Measurements from ENCODE around the gene SYK. TPM values are rescaled to one million over a fixed set of nuclear protein-coding genes. Genes with fewer than 3 reads are reported as not detected.
A peak's percentile ranks its signal among the peaks of the same experiment; 100 is the strongest.

SYK gene
- total RNA-seq, 1 donor from 2014 or later = 13.0 TPM

- Mint-ChIP-seq H3K4me3 (no peak overlapping the region), H3K36me3 (no peaks in the 10 kb centered on the region), H3K27me3 (no peaks in the 10 kb centered on the region), H3K27ac (no peak overlapping the region), H3K9me3 (peaks cover 8% of the 10 kb centered on the region), H3K4me1 (ENCODE audit: unreplicated experiment) (peaks cover 13% of the 10 kb centered on the region)
- no peak for TF ChIP-seq CTCF (conservative IDR thresholded peaks at IDR 0.05)
- no peak for DNase-seq (ENCODE audit: extremely low spot score, unreplicated experiment)
Measured at GRCh38 chr9:90939351-90939750, 137.7 kb downstream of the SYK start.

GRCh38 chr9:90940280-90940679 is 138.7 kb downstream of the SYK start:
- no peak overlapping the region for H3K27ac Mint-ChIP-seq
- no peak for DNase-seq (ENCODE audit: extremely low spot score, unreplicated experiment)
- no peak for TF ChIP-seq CTCF (conservative IDR thresholded peaks at IDR 0.05)
- H3K4me1 Mint-ChIP-seq (ENCODE audit: unreplicated experiment) = peaks cover 6% of the 10 kb centered on the region
- no peaks in the 10 kb centered on the region for H3K36me3 Mint-ChIP-seq
- H3K27me3 Mint-ChIP-seq = no peaks in the 10 kb centered on the region
- H3K4me3 Mint-ChIP-seq = no peak overlapping the region
- H3K9me3 Mint-ChIP-seq = peaks cover 8% of the 10 kb centered on the region

GRCh38 chr9:90941661-90942060 is 140.0 kb downstream of the SYK start:
- Mint-ChIP-seq H3K9me3 (peaks cover 8% of the 10 kb centered on the region), H3K4me3 (no peak overlapping the region)

GRCh38 chr9:90942555-90942954 is 140.9 kb downstream of the SYK start:
- H3K4me3 Mint-ChIP-seq = no peak overlapping the region
- peak overlapping the region; percentile 72 for H3K27ac Mint-ChIP-seq

More at GRCh38 chr9:90941661-90942060, 140.0 kb downstream of the SYK start:
- Mint-ChIP-seq H3K27me3 (no peaks in the 10 kb centered on the region), H3K4me1 (ENCODE audit: unreplicated experiment) (peaks cover 6% of the 10 kb centered on the region), H3K27ac (no peak overlapping the region), H3K36me3 (no peaks in the 10 kb centered on the region)
- no peak for DNase-seq (ENCODE audit: extremely low spot score, unreplicated experiment)
- TF ChIP-seq CTCF (conservative IDR thresholded peaks at IDR 0.05) = no peak

GRCh38 chr9:90943341-90943740 is 141.7 kb downstream of the SYK start:
- peaks cover 14% of the 10 kb centered on the region for H3K4me1 Mint-ChIP-seq (ENCODE audit: unreplicated experiment)
- H3K27me3 Mint-ChIP-seq = no peaks in the 10 kb centered on the region
- no peak for DNase-seq (ENCODE audit: extremely low spot score, unreplicated experiment)
- H3K9me3 Mint-ChIP-seq = peaks cover 8% of the 10 kb centered on the region
- no peak overlapping the region for H3K4me3 Mint-ChIP-seq
- H3K36me3 Mint-ChIP-seq = no peaks in the 10 kb centered on the region
- no peak for TF ChIP-seq CTCF (conservative IDR thresholded peaks at IDR 0.05)
- peak overlapping the region; percentile 72 for H3K27ac Mint-ChIP-seq

More at GRCh38 chr9:90942555-90942954, 140.9 kb downstream of the SYK start:
- H3K36me3 Mint-ChIP-seq = no peaks in the 10 kb centered on the region
- DNase-seq (ENCODE audit: extremely low spot score, unreplicated experiment) = no peak
- TF ChIP-seq CTCF (conservative IDR thresholded peaks at IDR 0.05) = no peak
- H3K4me1 Mint-ChIP-seq (ENCODE audit: unreplicated experiment) = peaks cover 10% of the 10 kb centered on the region
- H3K9me3 Mint-ChIP-seq = peaks cover 8% of the 10 kb centered on the region
- no peaks in the 10 kb centered on the region for H3K27me3 Mint-ChIP-seq

GRCh38 chr9:90945336-90945735 is 143.7 kb downstream of the SYK start:
- Mint-ChIP-seq H3K27me3 (no peaks in the 10 kb centered on the region), H3K4me1 (ENCODE audit: unreplicated experiment) (peaks cover 15% of the 10 kb centered on the region), H3K36me3 (no peaks in the 10 kb centered on the region), H3K9me3 (no peaks in the 10 kb centered on the region), H3K27ac (no peak overlapping the region), H3K4me3 (no peak overlapping the region)
- no peak for TF ChIP-seq CTCF (conservative IDR thresholded peaks at IDR 0.05)
- no peak for DNase-seq (ENCODE audit: extremely low spot score, unreplicated experiment)

Data from type B pancreatic cell (in vitro differentiated cells).